Fibroblast of the aortic adventitia (primary cell): Measurements from ENCODE around the gene TP53. TPM values are rescaled to one million over a fixed set of nuclear protein-coding genes. Genes with fewer than 3 reads are reported as not detected.
A peak's percentile ranks its signal among the peaks of the same experiment; 100 is the strongest.

Source experiments
- DNase-seq: peaks from one replicate; pipeline ENCODE4 v3.0.0-alpha.2; 2010; ENCODE audit warnings: low read depth
- H3K4me3 ChIP-seq: 2 replicates; pipeline ENCODE4 v1.5.1; 2011; ENCODE audit warnings: low read depth, mild to moderate bottlenecking, control low read depth, low read length, moderate library complexity
- total RNA-seq: library from RNA; depleted of rRNA; stranded (reverse); fragments of >200 nt; gene quantifications from 2 replicates; pipeline ENCODE4 v1.2.3, GENCODE V29; 2012; ENCODE audit warnings: low replicate concordance
- TF ChIP-seq, protein P1 (sequence below): IDR thresholded peaks from 2 replicates; pipeline ENCODE4 v1.5.1; 2011; ENCODE audit warnings: mild to moderate bottlenecking, low read length, control low read depth, inconsistent platforms; ENCODE audit not compliant: insufficient read depth

TP53 gene
- 17.8 and 68.7 TPM in 2 replicates for total RNA-seq

- TF ChIP-seq, protein P1, sequence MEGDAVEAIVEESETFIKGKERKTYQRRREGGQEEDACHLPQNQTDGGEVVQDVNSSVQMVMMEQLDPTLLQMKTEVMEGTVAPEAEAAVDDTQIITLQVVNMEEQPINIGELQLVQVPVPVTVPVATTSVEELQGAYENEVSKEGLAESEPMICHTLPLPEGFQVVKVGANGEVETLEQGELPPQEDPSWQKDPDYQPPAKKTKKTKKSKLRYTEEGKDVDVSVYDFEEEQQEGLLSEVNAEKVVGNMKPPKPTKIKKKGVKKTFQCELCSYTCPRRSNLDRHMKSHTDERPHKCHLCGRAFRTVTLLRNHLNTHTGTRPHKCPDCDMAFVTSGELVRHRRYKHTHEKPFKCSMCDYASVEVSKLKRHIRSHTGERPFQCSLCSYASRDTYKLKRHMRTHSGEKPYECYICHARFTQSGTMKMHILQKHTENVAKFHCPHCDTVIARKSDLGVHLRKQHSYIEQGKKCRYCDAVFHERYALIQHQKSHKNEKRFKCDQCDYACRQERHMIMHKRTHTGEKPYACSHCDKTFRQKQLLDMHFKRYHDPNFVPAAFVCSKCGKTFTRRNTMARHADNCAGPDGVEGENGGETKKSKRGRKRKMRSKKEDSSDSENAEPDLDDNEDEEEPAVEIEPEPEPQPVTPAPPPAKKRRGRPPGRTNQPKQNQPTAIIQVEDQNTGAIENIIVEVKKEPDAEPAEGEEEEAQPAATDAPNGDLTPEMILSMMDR: peak; percentile 15
- peak within 1 kb of the TSS; percentile 91 for H3K4me3 ChIP-seq
- peak; percentile 94 for DNase-seq
These were observed at the start of gene TP53 for GRCh38 chr17:7687072-7687907. TSS of gene TP53 (minus strand) at chr17:7687490. CDS start at chr17:7676594, 10,896 bp downstream.

GRCh38 chr17:7732981-7733539, 45.8 kb upstream of the TP53 start:
- no peak for DNase-seq
- H3K4me3 ChIP-seq: no peak overlapping the region
- TF ChIP-seq, protein P1: no peak

DNA sequence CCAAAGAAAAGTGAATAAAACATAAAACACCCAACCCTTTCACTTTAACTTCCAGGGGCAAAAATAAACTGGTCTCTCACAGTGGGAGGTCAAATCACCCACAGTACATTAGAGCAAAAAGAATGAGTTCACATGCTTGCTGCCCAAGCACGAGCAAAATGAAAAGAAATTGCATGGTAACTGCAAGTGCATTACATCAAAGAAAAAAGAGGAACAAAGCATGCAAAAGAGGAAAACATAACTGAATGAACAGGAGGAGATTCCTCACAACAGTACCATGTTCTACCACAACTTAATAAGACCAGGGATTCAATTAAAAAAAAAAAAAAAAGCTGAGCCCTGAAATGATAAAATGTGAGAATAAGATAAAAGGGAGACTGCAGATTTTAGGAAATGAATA, 42.5 kb upstream of the TP53 start:
- H3K4me3 ChIP-seq: no peak overlapping the region
- TF ChIP-seq, protein P1: no peak
- DNase-seq: no peak

- no peak overlapping the region for H3K4me3 ChIP-seq
- DNase-seq: no peak
- TF ChIP-seq, protein P1: no peak
These were observed 40.6 kb upstream of the TP53 start for GRCh38 chr17:7727886-7728285.

DNA sequence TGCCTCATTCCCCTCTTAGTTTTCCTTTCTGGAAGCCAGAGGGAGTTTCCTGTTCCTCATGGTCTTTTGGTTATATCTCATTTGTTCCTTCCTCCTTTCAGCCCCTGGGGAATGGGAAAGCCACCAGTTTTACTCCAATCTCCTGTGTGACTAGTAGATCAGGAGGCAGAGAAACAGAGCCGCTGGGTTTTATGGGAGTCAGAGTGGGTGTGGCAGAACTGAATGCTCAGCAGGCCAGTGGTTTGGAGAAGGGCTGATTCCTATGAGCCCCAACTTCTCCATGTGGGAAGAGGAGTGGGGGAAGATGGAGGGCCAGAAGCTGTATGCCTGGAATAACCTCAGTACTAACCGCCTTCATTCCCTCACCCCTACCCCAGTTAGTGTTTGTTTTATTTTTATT, 34.3 kb upstream of the TP53 start:
- no peak overlapping the region for H3K4me3 ChIP-seq
- no peak for DNase-seq
- TF ChIP-seq, protein P1: no peak

- DNase-seq: no peak
- H3K4me3 ChIP-seq: no peak overlapping the region
- TF ChIP-seq, protein P1: no peak
These were observed 32.8 kb upstream of the TP53 start for GRCh38 chr17:7720125-7720524.
